ENCODE measurements around the gene ZMYND8.
A peak's percentile ranks its signal among the peaks of the same experiment; 100 is the strongest.

ZMYND8 gene

GRCh38 chr20:47362361-47363219 is 6.1 kb upstream of the ZMYND8 start:
- H3K4me1 ChIP-seq (ENCODE audit: insufficient read depth, low read length), result peaks cover 30% of the 10 kb centered on the region
- H3K27me3 ChIP-seq (ENCODE audit: insufficient read depth, low read length), result no peaks in the 10 kb centered on the region
- H2AFZ ChIP-seq (ENCODE audit: low read depth, low read length), result no peak overlapping the region

GRCh38 chr20:47361057-47361915 is 4.8 kb upstream of the ZMYND8 start:
- Histone ChIP-seq H2AFZ (ENCODE audit: low read depth, low read length) (peak overlapping the region; percentile 35), H3K4me1 (ENCODE audit: insufficient read depth, low read length) (peaks cover 34% of the 10 kb centered on the region), H3K4me3 (ENCODE audit: low read length) (peak overlapping the region; percentile 48)

More at GRCh38 chr20:47362361-47363219, 6.1 kb upstream of the ZMYND8 start:
- Histone ChIP-seq H3K4me3 (ENCODE audit: low read length) (no peak overlapping the region), H3K9me3 (ENCODE audit: low read length) (no peaks in the 10 kb centered on the region), H3K36me3 (ENCODE audit: insufficient read depth, low read length) (no peaks in the 10 kb centered on the region)

GRCh38 chr20:47360297-47361056 is 4.0 kb upstream of the ZMYND8 start:
- H3K9me3 ChIP-seq (ENCODE audit: low read length), result no peaks in the 10 kb centered on the region
- peaks cover 38% of the 10 kb centered on the region for H3K4me1 ChIP-seq (ENCODE audit: insufficient read depth, low read length)
- H2AFZ ChIP-seq (ENCODE audit: low read depth, low read length), result peak overlapping the region; percentile 35
- no peaks in the 10 kb centered on the region for H3K27me3 ChIP-seq (ENCODE audit: insufficient read depth, low read length)
- peak overlapping the region; percentile 48 for H3K4me3 ChIP-seq (ENCODE audit: low read length)
- H3K36me3 ChIP-seq (ENCODE audit: insufficient read depth, low read length), result no peaks in the 10 kb centered on the region

More at GRCh38 chr20:47361057-47361915, 4.8 kb upstream of the ZMYND8 start:
- no peaks in the 10 kb centered on the region for H3K27me3 ChIP-seq (ENCODE audit: insufficient read depth, low read length)
- H3K36me3 ChIP-seq (ENCODE audit: insufficient read depth, low read length), result no peaks in the 10 kb centered on the region
- H3K9me3 ChIP-seq (ENCODE audit: low read length), result no peaks in the 10 kb centered on the region

- no peaks in the 10 kb centered on the region for H3K27me3 ChIP-seq (ENCODE audit: insufficient read depth, low read length)
- peak overlapping the region; percentile 83 for H3K4me3 ChIP-seq (ENCODE audit: low read length)
- no peaks in the 10 kb centered on the region for H3K9me3 ChIP-seq (ENCODE audit: low read length)
- no peak overlapping the region for H2AFZ ChIP-seq (ENCODE audit: low read depth, low read length)
- no peaks in the 10 kb centered on the region for H3K36me3 ChIP-seq (ENCODE audit: insufficient read depth, low read length)
- H3K4me1 ChIP-seq (ENCODE audit: insufficient read depth, low read length), result peaks cover 46% of the 10 kb centered on the region
Observed at GRCh38 chr20:47359530-47360296, 3.2 kb upstream of the ZMYND8 start.

- no peaks in the 10 kb centered on the region for H3K9me3 ChIP-seq (ENCODE audit: low read length)
- H3K36me3 ChIP-seq (ENCODE audit: insufficient read depth, low read length), result no peaks in the 10 kb centered on the region
- H3K4me1 ChIP-seq (ENCODE audit: insufficient read depth, low read length), result peaks cover 54% of the 10 kb centered on the region
- no peak overlapping the region for H2AFZ ChIP-seq (ENCODE audit: low read depth, low read length)
- peak overlapping the region; percentile 83 for H3K4me3 ChIP-seq (ENCODE audit: low read length)
- no peaks in the 10 kb centered on the region for H3K27me3 ChIP-seq (ENCODE audit: insufficient read depth, low read length)
Observed at GRCh38 chr20:47358672-47359529, 2.4 kb upstream of the ZMYND8 start.

GRCh38 chr20:47358039-47358671 is 1.7 kb upstream of the ZMYND8 start:
- Histone ChIP-seq H3K36me3 (ENCODE audit: insufficient read depth, low read length) (no peaks in the 10 kb centered on the region), H3K4me1 (ENCODE audit: insufficient read depth, low read length) (peaks cover 61% of the 10 kb centered on the region), H2AFZ (ENCODE audit: low read depth, low read length) (no peak overlapping the region), H3K9me3 (ENCODE audit: low read length) (no peaks in the 10 kb centered on the region), H3K27me3 (ENCODE audit: insufficient read depth, low read length) (no peaks in the 10 kb centered on the region), H3K4me3 (ENCODE audit: low read length) (peak overlapping the region; percentile 83)

- Histone ChIP-seq H3K4me3 (ENCODE audit: low read length) (peak overlapping the region; percentile 83), H3K4me1 (ENCODE audit: insufficient read depth, low read length) (peaks cover 68% of the 10 kb centered on the region), H3K36me3 (ENCODE audit: insufficient read depth, low read length) (no peaks in the 10 kb centered on the region), H3K9me3 (ENCODE audit: low read length) (no peaks in the 10 kb centered on the region), H3K27me3 (ENCODE audit: insufficient read depth, low read length) (no peaks in the 10 kb centered on the region), H2AFZ (ENCODE audit: low read depth, low read length) (no peak overlapping the region)
Observed at GRCh38 chr20:47357296-47358038, 968 bp upstream of the ZMYND8 start.

- no peaks in the 10 kb centered on the region for H3K36me3 ChIP-seq (ENCODE audit: insufficient read depth, low read length)
- H3K4me3 ChIP-seq (ENCODE audit: low read length), result peak overlapping the region; percentile 83
- no peaks in the 10 kb centered on the region for H3K27me3 ChIP-seq (ENCODE audit: insufficient read depth, low read length)
- peaks cover 76% of the 10 kb centered on the region for H3K4me1 ChIP-seq (ENCODE audit: insufficient read depth, low read length)
- H2AFZ ChIP-seq (ENCODE audit: low read depth, low read length), result no peak overlapping the region
- H3K9me3 ChIP-seq (ENCODE audit: low read length), result no peaks in the 10 kb centered on the region
Observed at GRCh38 chr20:47356220-47356525, 326 bp downstream of the ZMYND8 start.

GRCh38 chr20:47355489-47356219 is 845 bp downstream of the ZMYND8 start:
- Histone ChIP-seq H3K36me3 (ENCODE audit: insufficient read depth, low read length) (no peaks in the 10 kb centered on the region), H3K4me3 (ENCODE audit: low read length) (peak overlapping the region; percentile 83), H3K27me3 (ENCODE audit: insufficient read depth, low read length) (no peaks in the 10 kb centered on the region), H3K4me1 (ENCODE audit: insufficient read depth, low read length) (peaks cover 76% of the 10 kb centered on the region), H3K9me3 (ENCODE audit: low read length) (no peaks in the 10 kb centered on the region), H2AFZ (ENCODE audit: low read depth, low read length) (no peak overlapping the region)

GRCh38 chr20:47354714-47355488 is 1.6 kb downstream of the ZMYND8 start:
- H3K4me1 ChIP-seq (ENCODE audit: insufficient read depth, low read length), result peaks cover 76% of the 10 kb centered on the region
- H3K9me3 ChIP-seq (ENCODE audit: low read length), result no peaks in the 10 kb centered on the region
- H2AFZ ChIP-seq (ENCODE audit: low read depth, low read length), result no peak overlapping the region
- no peaks in the 10 kb centered on the region for H3K27me3 ChIP-seq (ENCODE audit: insufficient read depth, low read length)
- H3K4me3 ChIP-seq (ENCODE audit: low read length), result peak overlapping the region; percentile 83
- no peaks in the 10 kb centered on the region for H3K36me3 ChIP-seq (ENCODE audit: insufficient read depth, low read length)
